Measurements from ENCODE around the gene TMTC1. TPM values are rescaled to one million over a fixed set of nuclear protein-coding genes. Genes with fewer than 3 reads are reported as not detected.

Gene TMTC1
- total and polyA plus RNA-seq, 2 of the 8 experiments (the other 6 are each of a cell fraction or from before 2014, with no cell fraction given): 15.4 to 20.8 TPM

DNA sequence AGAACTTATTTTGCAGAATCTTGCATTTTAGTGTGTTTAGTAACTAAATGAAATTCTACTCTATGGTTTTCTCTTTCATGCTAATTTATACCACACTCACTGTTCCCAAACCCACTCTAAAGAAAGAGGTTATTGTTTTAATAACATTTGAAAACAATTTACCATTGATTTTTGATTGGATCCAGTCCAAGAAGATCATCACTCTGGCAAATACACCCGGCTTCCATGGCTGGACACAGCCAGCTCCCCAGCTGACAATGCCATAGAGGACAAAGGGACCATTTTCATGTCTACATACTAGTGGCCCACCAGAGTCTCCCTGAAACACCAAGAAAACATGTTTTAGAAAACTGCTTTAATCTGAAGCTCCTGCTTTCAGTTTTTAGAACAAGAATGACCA is 328.7 kb downstream of the TMTC1 start:
- Histone ChIP-seq H3K36me3 (ENCODE audit: control insufficient read depth in 2 of 4, insufficient read depth in 4 of 4, low read length in 3 of 4) (no peaks in the 10 kb centered on the region), H3K23me2 (ENCODE audit: low read depth, low read length) (no peaks in the 10 kb centered on the region), H4K5ac (ENCODE audit: insufficient read length, low read depth, low read length) (no peak overlapping the region), H3K9me3 (ENCODE audit: insufficient read depth in 2 of 2, low read depth in 1 of 2, low read length in 1 of 2) (no peaks in the 10 kb centered on the region), H3K27me3 (replicated peaks in 1 of 4; ENCODE audit: control insufficient read depth in 3 of 4, extremely low read depth in 1 of 4, insufficient read depth in 3 of 4, low read length in 3 of 4) (no peaks in the 10 kb centered on the region), H3K18ac (ENCODE audit: extremely low read depth, low read length) (no peak overlapping the region), H3K79me2 (ENCODE audit: control insufficient read depth in 1 of 2, insufficient read depth in 2 of 2, low read length in 2 of 2) (no peaks in the 10 kb centered on the region), H2BK120ac (replicated peaks; ENCODE audit: low read depth, low read length) (no peak overlapping the region), H2BK5ac (ENCODE audit: low read depth, low read length) (no peak overlapping the region), H3K56ac (replicated peaks; ENCODE audit: insufficient read length, low read depth, low read length) (no peak overlapping the region), H3K23ac (ENCODE audit: insufficient read length) (no peak overlapping the region), H3K4ac (replicated peaks; ENCODE audit: insufficient read length, low read depth, low read length) (no peak overlapping the region), H3K4me3 (ENCODE audit: extremely low read depth in 1 of 4, insufficient read depth in 2 of 4, low read depth in 3 of 4, low read length in 4 of 4) (no peak overlapping the region), H4K8ac (ENCODE audit: extremely low read depth, insufficient read depth, low read length) (no peak overlapping the region), H2BK20ac (ENCODE audit: low read length) (no peak overlapping the region), H3K4me1 (replicated peaks in 1 of 4; ENCODE audit: control insufficient read depth in 3 of 4, insufficient read depth in 4 of 4, low read length in 3 of 4) (no peaks in the 10 kb centered on the region), H2BK12ac (ENCODE audit: low read depth, low read length) (no peak overlapping the region), H3K4me2 (ENCODE audit: insufficient read depth in 1 of 2, low read depth in 2 of 2, low read length in 2 of 2) (no peak overlapping the region), H3K14ac (ENCODE audit: insufficient read length) (no peak overlapping the region), H2AK5ac (ENCODE audit: low read depth, low read length) (no peak overlapping the region), H4K20me1 (replicated peaks in 1 of 2; ENCODE audit: control insufficient read depth in 1 of 2, insufficient read depth in 2 of 2, low read length in 2 of 2) (no peaks in the 10 kb centered on the region), H3K27ac (ENCODE audit: low read depth, low read length) (no peak overlapping the region), H4K91ac (replicated peaks; ENCODE audit: insufficient read length, low read length) (no peak overlapping the region), H2AFZ (ENCODE audit: low read length) (no peak overlapping the region), H3K9ac (replicated peaks in 1 of 4; ENCODE audit: extremely low read depth in 1 of 4, low read depth in 3 of 4, low read length in 3 of 4) (peak overlapping the region in 1 of 4 experiments; percentile 34; a peak in 1 of 7 replicates), H3K79me1 (ENCODE audit: low read depth, low read length) (no peaks in the 10 kb centered on the region), H2BK15ac (ENCODE audit: low read length) (no peak overlapping the region)
- CTCF ChIA-PET (ENCODE audit: partially characterized antibody): no interaction called here
- FAIRE-seq (no peak), DNase-seq (ENCODE audit: low read depth in 1 of 2, low spot score in 2 of 2) (no peak)
- POLR2A ChIA-PET (ENCODE audit: partially characterized antibody): no interaction called here
- WGBS, 2 experiments (ENCODE audit: extremely low coverage in 1 of 2, insufficient coverage in 1 of 2, insufficient read length in 1 of 2, insufficient replicate concordance in 2 of 2, low coverage in 1 of 2, low lambda C conversion rate in 2 of 2, missing lambda C conversion rate in 1 of 2): 90% methylated on average over 1 of the region's 1 CpG; no CpG with 5 or more reads in 1 of the 2 experiments
- TF ChIP-seq BRCA1 (IDR thresholded peaks at IDR 0.05; ENCODE audit: low read depth, low read length) (no peak), MAFK (IDR thresholded peaks at IDR 0.05; ENCODE audit: low read depth, low read length) (no peak)
